K562 (cell line): ENCODE data around the gene SET. TPM values are rescaled to one million over a fixed set of nuclear protein-coding genes. Genes with fewer than 3 reads are reported as not detected.
A peak's percentile ranks its signal among the peaks of the same experiment; 100 is the strongest.

Experiments
- DDX20 ChIP-seq: fragments of 450-650 bp; IDR thresholded peaks from 2 replicates; pipeline ENCODE4 v1.6.1; 2016; ENCODE audit warnings: missing genetic modification characterization, low read depth, mild to moderate bottlenecking, missing compliant biosample characterization, moderate library complexity
- DPF2 ChIP-seq: fragments of 450-650 bp; IDR thresholded peaks from 2 replicates; pipeline ENCODE4 v1.6.1; 2016
- EHMT2 ChIP-seq: fragments of 450-650 bp; IDR thresholded peaks from 2 replicates; pipeline ENCODE4 v1.6.1; 2018; ENCODE audit warnings: antibody characterized with exemption
- ETV6 ChIP-seq, 3 experiments: fragments of 150-350 bp in 1 of 3; sonication (generic) in 1 of 3; formaldehyde crosslinking in 1 of 3; IDR thresholded peaks; 2 replicates each; pipeline versions ENCODE4 v1.6.1 to v1.8.0; 2014 to 2022; ENCODE audit warnings: borderline replicate concordance in 2 of 3, low read depth in 2 of 3, antibody characterized with exemption in 1 of 3, low read length in 1 of 3, mild to moderate bottlenecking in 1 of 3, missing genetic modification reagents in 1 of 3
- GABPB2 ChIP-seq: fragments of 250-450 bp; sonication (Bioruptor Pico); conservative IDR thresholded peaks from 2 replicates; pipeline ENCODE4 v1.5.1; 2021; ENCODE audit warnings: mild to moderate bottlenecking
- HCFC1 ChIP-seq: IDR thresholded peaks from 2 replicates; pipeline ENCODE4 v1.6.1; 2012; ENCODE audit warnings: low read depth, low read length, improper control_type of control experiment
- HLTF ChIP-seq: fragments of 450-650 bp; IDR thresholded peaks from 2 replicates; pipeline ENCODE4 v1.6.1; 2016
- HNRNPUL1 ChIP-seq: fragments of 200-400 bp; formaldehyde crosslinking; IDR thresholded peaks from 2 replicates; pipeline ENCODE4 v1.6.1; 2017; ENCODE audit warnings: low read length
- MBD2 ChIP-seq: sonication (generic); IDR thresholded peaks from 2 replicates; pipeline ENCODE4 v1.6.1; 2016; ENCODE audit warnings: low read depth, borderline replicate concordance
- NFE2L1 ChIP-seq: fragments of 450-650 bp; IDR thresholded peaks from 2 replicates; pipeline ENCODE4 v1.6.1; 2016; ENCODE audit warnings: missing genetic modification characterization, low read depth, mild to moderate bottlenecking, missing compliant biosample characterization, moderate library complexity, borderline replicate concordance
- SMARCA5 ChIP-seq: fragments of 450-650 bp; IDR thresholded peaks from 2 replicates; pipeline ENCODE4 v1.6.1; 2016
- SMARCE1 ChIP-seq: fragments of 450-650 bp; IDR thresholded peaks from 2 replicates; pipeline ENCODE4 v1.7.1; 2016; ENCODE audit warnings: mild to moderate bottlenecking
- TRIM24 ChIP-seq, 2 experiments: fragments of 450-650 bp; IDR thresholded peaks; 2 replicates each; pipeline ENCODE4 v1.6.1; 2016
- ZFPM2 ChIP-seq: fragments of 250-450 bp; sonication (Bioruptor Pico); IDR thresholded peaks from 2 replicates; pipeline ENCODE4 v1.5.1; 2022; ENCODE audit warnings: mild to moderate bottlenecking
- ZNF124 ChIP-seq: sonication (generic); formaldehyde crosslinking; IDR thresholded peaks from 2 replicates; pipeline ENCODE4 v1.8.1; 2022; ENCODE audit warnings: missing genetic modification reagents
- polyA plus RNA-seq, 8 experiments: library from polyadenylated mRNA; depleted of rRNA in 4 of 8; stranded (reverse) in 5 of 8; unstranded in 3 of 8; fragments of >200 nt; fragmentation: Nextera tagmentation in 2 of 8; fragmentation: Illumina TruSeq in 1 of 8; extraction: Ambion mirVana in 2 of 8; extraction: Trizol in 1 of 8; gene quantifications; 2 replicates each; pipeline versions ENCODE4 v1.2.1 to v1.2.3, GENCODE V29; 2011 to 2014; ENCODE audit warnings: inconsistent platforms in 1 of 8, missing spikeins in 1 of 8
- total RNA-seq, 7 experiments: library from RNA; depleted of rRNA in 6 of 7; stranded (reverse); fragments of >200 nt in 6 of 7; fragmentation: Illumina TruSeq in 2 of 7; extraction: Trizol in 2 of 7; gene quantifications; 2 replicates each; pipeline versions ENCODE4 v1.2.1 to v1.2.3, GENCODE V29; 2011 to 2021; ENCODE audit warnings: low replicate concordance in 1 of 7
- TF ChIP-seq, protein P1 (sequence below): sonication (generic); formaldehyde crosslinking; IDR thresholded peaks from 2 replicates; pipeline ENCODE4 v1.8.0; 2023; ENCODE audit warnings: missing genetic modification reagents, mild to moderate bottlenecking, borderline replicate concordance
- TF ChIP-seq, protein P2 (sequence below), 2 experiments: fragments of 450-650 bp; IDR thresholded peaks; 2 replicates each; pipeline ENCODE4 v1.6.1; 2018; ENCODE audit warnings: mild to moderate bottlenecking in 2 of 2, low read depth in 1 of 2; ENCODE audit not compliant: partially characterized antibody in 2 of 2
- TF ChIP-seq, protein P3 (sequence below): fragments of 250-450 bp; sonication (Bioruptor Pico); IDR thresholded peaks from 2 replicates; pipeline ENCODE4 v1.5.0; 2021

The SET gene
- total and polyA plus RNA-seq, 9 of the 15 experiments (the other 6 are each of a cell fraction or from before 2014, with no cell fraction given), result 404 to 1,447 (median 907) TPM

DNA sequence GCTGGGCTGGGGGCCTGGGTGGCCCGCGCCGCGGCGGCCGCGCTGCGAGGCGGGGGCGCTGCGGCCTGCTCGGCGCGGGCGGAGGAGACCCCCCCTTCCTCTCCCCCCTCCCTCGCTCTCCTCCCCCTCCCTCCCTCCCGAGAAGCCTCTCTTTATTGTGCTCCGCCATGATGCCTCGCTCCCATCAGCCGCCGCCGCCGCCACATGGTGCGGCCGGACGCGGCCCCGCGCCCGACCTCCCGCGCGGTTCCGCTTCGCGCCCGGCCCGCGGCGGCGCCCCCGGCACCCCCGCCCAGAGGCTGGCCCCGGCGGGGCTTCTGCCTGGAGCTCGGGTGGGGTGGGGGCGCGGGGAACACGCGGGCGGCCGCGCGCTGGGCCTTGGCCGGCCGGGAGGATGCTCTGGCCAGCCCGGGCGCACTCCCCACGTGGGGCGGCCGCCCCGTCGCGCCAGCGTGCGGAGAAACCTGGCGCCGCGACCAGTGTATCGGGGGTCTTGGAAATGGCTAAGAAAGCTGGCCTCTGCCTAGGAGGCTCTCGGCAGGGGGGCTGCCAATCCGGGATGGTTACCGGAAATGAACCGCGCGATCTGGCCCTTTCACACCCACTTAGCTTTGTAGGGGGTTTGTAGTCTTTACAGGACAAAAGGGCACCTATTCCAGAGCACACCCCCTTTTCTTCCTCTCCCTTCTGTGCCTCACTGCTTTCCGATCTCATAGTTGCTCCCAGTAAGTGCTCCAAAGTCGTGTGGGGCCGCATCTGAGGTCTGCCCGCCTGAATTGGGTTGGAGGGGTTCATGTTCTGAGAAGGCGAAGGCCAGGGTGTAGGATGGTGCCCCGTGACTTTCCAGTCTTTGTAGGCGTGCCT, 1.0 kb downstream of the SET start (continued):
- TF ChIP-seq, protein P1, sequence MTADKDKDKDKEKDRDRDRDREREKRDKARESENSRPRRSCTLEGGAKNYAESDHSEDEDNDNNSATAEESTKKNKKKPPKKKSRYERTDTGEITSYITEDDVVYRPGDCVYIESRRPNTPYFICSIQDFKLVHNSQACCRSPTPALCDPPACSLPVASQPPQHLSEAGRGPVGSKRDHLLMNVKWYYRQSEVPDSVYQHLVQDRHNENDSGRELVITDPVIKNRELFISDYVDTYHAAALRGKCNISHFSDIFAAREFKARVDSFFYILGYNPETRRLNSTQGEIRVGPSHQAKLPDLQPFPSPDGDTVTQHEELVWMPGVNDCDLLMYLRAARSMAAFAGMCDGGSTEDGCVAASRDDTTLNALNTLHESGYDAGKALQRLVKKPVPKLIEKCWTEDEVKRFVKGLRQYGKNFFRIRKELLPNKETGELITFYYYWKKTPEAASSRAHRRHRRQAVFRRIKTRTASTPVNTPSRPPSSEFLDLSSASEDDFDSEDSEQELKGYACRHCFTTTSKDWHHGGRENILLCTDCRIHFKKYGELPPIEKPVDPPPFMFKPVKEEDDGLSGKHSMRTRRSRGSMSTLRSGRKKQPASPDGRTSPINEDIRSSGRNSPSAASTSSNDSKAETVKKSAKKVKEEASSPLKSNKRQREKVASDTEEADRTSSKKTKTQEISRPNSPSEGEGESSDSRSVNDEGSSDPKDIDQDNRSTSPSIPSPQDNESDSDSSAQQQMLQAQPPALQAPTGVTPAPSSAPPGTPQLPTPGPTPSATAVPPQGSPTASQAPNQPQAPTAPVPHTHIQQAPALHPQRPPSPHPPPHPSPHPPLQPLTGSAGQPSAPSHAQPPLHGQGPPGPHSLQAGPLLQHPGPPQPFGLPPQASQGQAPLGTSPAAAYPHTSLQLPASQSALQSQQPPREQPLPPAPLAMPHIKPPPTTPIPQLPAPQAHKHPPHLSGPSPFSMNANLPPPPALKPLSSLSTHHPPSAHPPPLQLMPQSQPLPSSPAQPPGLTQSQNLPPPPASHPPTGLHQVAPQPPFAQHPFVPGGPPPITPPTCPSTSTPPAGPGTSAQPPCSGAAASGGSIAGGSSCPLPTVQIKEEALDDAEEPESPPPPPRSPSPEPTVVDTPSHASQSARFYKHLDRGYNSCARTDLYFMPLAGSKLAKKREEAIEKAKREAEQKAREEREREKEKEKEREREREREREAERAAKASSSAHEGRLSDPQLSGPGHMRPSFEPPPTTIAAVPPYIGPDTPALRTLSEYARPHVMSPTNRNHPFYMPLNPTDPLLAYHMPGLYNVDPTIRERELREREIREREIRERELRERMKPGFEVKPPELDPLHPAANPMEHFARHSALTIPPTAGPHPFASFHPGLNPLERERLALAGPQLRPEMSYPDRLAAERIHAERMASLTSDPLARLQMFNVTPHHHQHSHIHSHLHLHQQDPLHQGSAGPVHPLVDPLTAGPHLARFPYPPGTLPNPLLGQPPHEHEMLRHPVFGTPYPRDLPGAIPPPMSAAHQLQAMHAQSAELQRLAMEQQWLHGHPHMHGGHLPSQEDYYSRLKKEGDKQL (CRISPR knock-in tag), result no peak
- TF ChIP-seq HCFC1 (0 out of 2 replicates have a peak, but pooled peaks have one; percentile 17), SMARCE1 (no peak), SMARCA5 (no peak), MBD2 (no peak), NFE2L1 (tag) (no peak), DPF2 (no peak; the same call in 1 of the 2 replicates), GABPB2 (CRISPR knock-in tag) (no peak), TRIM24 (IDR thresholded peaks at IDR 0.05) (no peak), ZNF124 (CRISPR knock-in tag) (no peak), ZFPM2 (CRISPR knock-in tag) (no peak), HLTF (no peak), ETV6 (IDR thresholded peaks at IDR 0.05; ENCODE audit: borderline replicate concordance in 1 of 2, low read depth in 2 of 2, low read length in 1 of 2) (no peak), ETV6 (CRISPR knock-in tag; IDR thresholded peaks at IDR 0.05; ENCODE audit: borderline replicate concordance) (no peak), EHMT2 (no peak), DDX20 (tag) (no peak), HNRNPUL1 (no peak)
- TF ChIP-seq, protein P2, sequence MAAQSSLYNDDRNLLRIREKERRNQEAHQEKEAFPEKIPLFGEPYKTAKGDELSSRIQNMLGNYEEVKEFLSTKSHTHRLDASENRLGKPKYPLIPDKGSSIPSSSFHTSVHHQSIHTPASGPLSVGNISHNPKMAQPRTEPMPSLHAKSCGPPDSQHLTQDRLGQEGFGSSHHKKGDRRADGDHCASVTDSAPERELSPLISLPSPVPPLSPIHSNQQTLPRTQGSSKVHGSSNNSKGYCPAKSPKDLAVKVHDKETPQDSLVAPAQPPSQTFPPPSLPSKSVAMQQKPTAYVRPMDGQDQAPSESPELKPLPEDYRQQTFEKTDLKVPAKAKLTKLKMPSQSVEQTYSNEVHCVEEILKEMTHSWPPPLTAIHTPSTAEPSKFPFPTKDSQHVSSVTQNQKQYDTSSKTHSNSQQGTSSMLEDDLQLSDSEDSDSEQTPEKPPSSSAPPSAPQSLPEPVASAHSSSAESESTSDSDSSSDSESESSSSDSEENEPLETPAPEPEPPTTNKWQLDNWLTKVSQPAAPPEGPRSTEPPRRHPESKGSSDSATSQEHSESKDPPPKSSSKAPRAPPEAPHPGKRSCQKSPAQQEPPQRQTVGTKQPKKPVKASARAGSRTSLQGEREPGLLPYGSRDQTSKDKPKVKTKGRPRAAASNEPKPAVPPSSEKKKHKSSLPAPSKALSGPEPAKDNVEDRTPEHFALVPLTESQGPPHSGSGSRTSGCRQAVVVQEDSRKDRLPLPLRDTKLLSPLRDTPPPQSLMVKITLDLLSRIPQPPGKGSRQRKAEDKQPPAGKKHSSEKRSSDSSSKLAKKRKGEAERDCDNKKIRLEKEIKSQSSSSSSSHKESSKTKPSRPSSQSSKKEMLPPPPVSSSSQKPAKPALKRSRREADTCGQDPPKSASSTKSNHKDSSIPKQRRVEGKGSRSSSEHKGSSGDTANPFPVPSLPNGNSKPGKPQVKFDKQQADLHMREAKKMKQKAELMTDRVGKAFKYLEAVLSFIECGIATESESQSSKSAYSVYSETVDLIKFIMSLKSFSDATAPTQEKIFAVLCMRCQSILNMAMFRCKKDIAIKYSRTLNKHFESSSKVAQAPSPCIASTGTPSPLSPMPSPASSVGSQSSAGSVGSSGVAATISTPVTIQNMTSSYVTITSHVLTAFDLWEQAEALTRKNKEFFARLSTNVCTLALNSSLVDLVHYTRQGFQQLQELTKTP (IDR thresholded peaks at IDR 0.05; ENCODE audit: low read depth in 1 of 2, partially characterized antibody in 2 of 2), result no peak
- TF ChIP-seq, protein P3, sequence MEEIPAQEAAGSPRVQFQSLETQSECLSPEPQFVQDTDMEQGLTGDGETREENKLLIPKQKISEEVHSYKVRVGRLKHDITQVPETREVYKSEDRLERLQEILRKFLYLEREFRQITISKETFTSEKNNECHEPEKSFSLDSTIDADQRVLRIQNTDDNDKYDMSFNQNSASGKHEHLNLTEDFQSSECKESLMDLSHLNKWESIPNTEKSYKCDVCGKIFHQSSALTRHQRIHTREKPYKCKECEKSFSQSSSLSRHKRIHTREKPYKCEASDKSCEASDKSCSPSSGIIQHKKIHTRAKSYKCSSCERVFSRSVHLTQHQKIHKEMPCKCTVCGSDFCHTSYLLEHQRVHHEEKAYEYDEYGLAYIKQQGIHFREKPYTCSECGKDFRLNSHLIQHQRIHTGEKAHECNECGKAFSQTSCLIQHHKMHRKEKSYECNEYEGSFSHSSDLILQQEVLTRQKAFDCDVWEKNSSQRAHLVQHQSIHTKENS (CRISPR knock-in tag), result no peak
